MCF 10A (cell line): ENCODE measurements around the gene ITGA2B. TPM values are rescaled to one million over a fixed set of nuclear protein-coding genes. Genes with fewer than 3 reads are reported as not detected.
"Not testable (repeated sequence)": the region's sequence is repeated elsewhere in the genome, so short reads cannot be mapped to it uniquely, and the experiment has no call there.

Experiments
- BruUV-seq: library from RNA; stranded (reverse); fragments of 400-500 nt; replicated peaks from 2 replicates; lab custom pipeline; 2021; lab: Mats Ljungman, UMichigan
- CTCF ChIA-PET: fragments of 300-600 bp; sonication (Branson Sonifier 250); formaldehyde crosslinking; extraction: SDS; loops from one replicate; lab custom pipeline; 2021; ENCODE audit warnings: antibody characterized with exemption, inconsistent platforms; lab: Yijun Ruan, JAX
- POLR2A ChIA-PET: fragments of 300-600, 350-650 bp; sonication (Branson Sonifier 250); formaldehyde crosslinking; extraction: SDS; loops from one replicate; lab custom pipeline; 2020; ENCODE audit warnings: antibody characterized with exemption, inconsistent platforms; lab: Yijun Ruan, JAX
- DNase-seq: peaks from one replicate; pipeline ENCODE4 v3.0.0-alpha.2; 2018; ENCODE audit not compliant: unreplicated experiment
- H3K27ac Mint-ChIP-seq: one replicate; pipeline ENCODE4 v1.8.0; 2022; ENCODE audit warnings: mild to moderate bottlenecking, low read depth, mixed read lengths; ENCODE audit not compliant: unreplicated experiment
- H3K27me3 Mint-ChIP-seq: one replicate; pipeline ENCODE4 v1.8.0; 2022; ENCODE audit warnings: mixed read lengths; ENCODE audit not compliant: insufficient read depth, unreplicated experiment
- H3K36me3 Mint-ChIP-seq: one replicate; pipeline ENCODE4 v1.8.0; 2022; ENCODE audit warnings: mild to moderate bottlenecking, moderate library complexity, mixed read lengths; ENCODE audit not compliant: insufficient read depth, unreplicated experiment
- H3K4me1 Mint-ChIP-seq: one replicate; pipeline ENCODE4 v1.8.0; 2022; ENCODE audit warnings: mixed read lengths; ENCODE audit not compliant: insufficient read depth, unreplicated experiment
- H3K4me3 Mint-ChIP-seq: one replicate; pipeline ENCODE4 v1.8.0; 2022; ENCODE audit warnings: mild to moderate bottlenecking, moderate library complexity, mixed read lengths; ENCODE audit not compliant: unreplicated experiment
- H3K9me3 Mint-ChIP-seq: one replicate; pipeline ENCODE4 v1.8.0; 2022; ENCODE audit warnings: mixed read lengths; ENCODE audit not compliant: unreplicated experiment
- CTCF ChIP-seq: fragments of 200-600 bp; IDR thresholded peaks from one replicate; pipeline ENCODE4 v1.8.0; 2022; ENCODE audit warnings: antibody characterized with exemption, mild to moderate bottlenecking; ENCODE audit not compliant: unreplicated experiment
- intact Hi-C: fragments of 100-400 bp; cut with micrococcal nuclease; formaldehyde crosslinking; loops from 2 replicates; pipeline ENCODE4 v1.14.1; 2022
- total RNA-seq: library from RNA; stranded (reverse); gene quantifications from 2 replicates; pipeline ENCODE4 v1.2.3, GENCODE V29; 2022

The ITGA2B gene
- total RNA-seq, 1 experiment from 2014 or later, result 0.12 TPM

- DNase-seq, result no peak
- H3K4me1 Mint-ChIP-seq, result no peaks in the 10 kb centered on the region
- TF ChIP-seq CTCF, result no peak
- no peaks in the 10 kb centered on the region for H3K9me3 Mint-ChIP-seq
- intact Hi-C loops, result no loop called here
- no TSS peak for BruUV-seq
- no peaks in the 10 kb centered on the region for H3K36me3 Mint-ChIP-seq
- no peaks in the 10 kb centered on the region for H3K27me3 Mint-ChIP-seq
- ChIA-PET CTCF (no interaction called here), POLR2A (no interaction called here)
- H3K27ac Mint-ChIP-seq, result no peak overlapping the region
- H3K4me3 Mint-ChIP-seq, result no peak overlapping the region
These were observed 14.9 kb downstream of the ITGA2B start for GRCh38 chr17:44374306-44375195.

GRCh38 chr17:44372036-44372435, 17.4 kb downstream of the ITGA2B start:
- Mint-ChIP-seq H3K9me3 (no peaks in the 10 kb centered on the region), H3K27me3 (peaks cover 13% of the 10 kb centered on the region), H3K4me3 (no peak overlapping the region), H3K27ac (no peak overlapping the region), H3K36me3 (no peaks in the 10 kb centered on the region), H3K4me1 (no peaks in the 10 kb centered on the region)
- intact Hi-C loops, result no loop called here
- no TSS peak for BruUV-seq
- POLR2A ChIA-PET, result no interaction called here
- TF ChIP-seq CTCF, result no peak
- DNase-seq, result no peak
- CTCF ChIA-PET, result interaction anchor here (1.0 kb wide), 1 partner anchor 21 kb away, joined by 5 read pairs; no protein-coding TSS in a partner anchor

- POLR2A ChIA-PET, BruUV-seq: not testable (repeated sequence)
These were observed 19.9 kb downstream of the ITGA2B start for GRCh38 chr17:44369414-44370023.

GRCh38 chr17:44368391-44369243, 20.8 kb downstream of the ITGA2B start:
- H3K27ac Mint-ChIP-seq, H3K36me3 Mint-ChIP-seq, H3K4me3 Mint-ChIP-seq, DNase-seq, H3K4me1 Mint-ChIP-seq, intact Hi-C loops, H3K9me3 Mint-ChIP-seq, POLR2A ChIA-PET, BruUV-seq: not testable (repeated sequence)
- CTCF ChIA-PET, result interaction anchor here (0.6 to 1.1 kb wide), 4 partner anchors 34 to 219 kb away, joined by 3 to 4 read pairs (median 4); no protein-coding TSS in a partner anchor
- peaks cover 37% of the 10 kb centered on the region for H3K27me3 Mint-ChIP-seq

More at GRCh38 chr17:44369414-44370023, 19.9 kb downstream of the ITGA2B start:
- H3K4me3 Mint-ChIP-seq, H3K9me3 Mint-ChIP-seq, H3K27ac Mint-ChIP-seq, H3K4me1 Mint-ChIP-seq, H3K36me3 Mint-ChIP-seq, DNase-seq, intact Hi-C loops: not testable (repeated sequence)
- peaks cover 37% of the 10 kb centered on the region for H3K27me3 Mint-ChIP-seq
- CTCF ChIA-PET, result interaction anchor here (0.6 to 0.7 kb wide), 2 partner anchors 33 to 51 kb away, joined by 3 read pairs; no protein-coding TSS in a partner anchor
